Subcutaneous adipose tissue (tissue), 4 donors: ENCODE results near the gene CDK11A. TPM values are rescaled to one million over a fixed set of nuclear protein-coding genes. Genes with fewer than 3 reads are reported as not detected.

Experiments
- CTCF ChIP-seq: fragments of 450-650 bp; IDR thresholded peaks from one replicate; pipeline ENCODE4 v1.5.1; 2016; ENCODE audit warnings: low read depth, mild to moderate bottlenecking, control low read depth, antibody characterized with exemption, moderate library complexity
- total RNA-seq, 4 donors: library from RNA; depleted of rRNA; stranded (reverse); fragments of >200 nt; gene quantifications; one replicate each; pipeline ENCODE4 v1.1.0, GENCODE V29; 2016

Gene CDK11A
- total RNA-seq, 4 donors from 2014 or later: 15.5 to 60.8 (median 34.8) TPM

GRCh38 chr1:1758059-1758621 is 34.0 kb upstream of the CDK11A start:
- TF ChIP-seq CTCF: no peak

GRCh38 chr1:1757422-1758058 is 33.4 kb upstream of the CDK11A start:
- TF ChIP-seq CTCF: no peak

GRCh38 chr1:1756661-1757421 is 32.7 kb upstream of the CDK11A start:
- no peak for TF ChIP-seq CTCF

- no peak for TF ChIP-seq CTCF
Observed at GRCh38 chr1:1755852-1756251, 31.7 kb upstream of the CDK11A start.

GRCh38 chr1:1755426-1755825 is 31.3 kb upstream of the CDK11A start:
- TF ChIP-seq CTCF: no peak

GRCh38 chr1:1754051-1754815 is 30.1 kb upstream of the CDK11A start:
- TF ChIP-seq CTCF: no peak

- TF ChIP-seq CTCF: no peak
Observed at GRCh38 chr1:1753607-1754005, 29.4 kb upstream of the CDK11A start.
